ENCODE data around the gene SEM1. TPM values are rescaled to one million over a fixed set of nuclear protein-coding genes. Genes with fewer than 3 reads are reported as not detected.

Gene SEM1
- total and polyA plus RNA-seq, 8 donors: 5.1 to 98.3 (median 71.4) TPM

- DNase-seq: no peak
- TF ChIP-seq EP300 (IDR thresholded peaks at IDR 0.05) (no peak), POLR2A (IDR thresholded peaks at IDR 0.05) (no peak)
- intact Hi-C loops (cut with DNase I; ENCODE audit: low total_unique reads): no loop called here
- Histone ChIP-seq H3K9me3 (peaks cover 0 to 5% (median 0%) of the 10 kb centered on the region in 4 donors), H3K4me3 (no peak overlapping the region), H3K4me1 (no peaks in the 10 kb centered on the region), H3K36me3 (peaks cover 0 to 5% (median 0%) of the 10 kb centered on the region in 4 donors), H3K27ac (no peak overlapping the region), H3K27me3 (no peaks in the 10 kb centered on the region)
- 40 to 69% (median 58%) methylated on average over 2 of the region's 2 CpGs for WGBS, 5 donors
Measured at GRCh38 chr7:96640054-96640453, 69.6 kb downstream of the SEM1 start.
